Lung (tissue), 12 donors: ENCODE measurements around the gene ADAP1. TPM values are rescaled to one million over a fixed set of nuclear protein-coding genes. Genes with fewer than 3 reads are reported as not detected.

Experiments used
- ATAC-seq: fragments of 200-7000 bp; cut with Tn5 transposase; one replicate; pipeline ENCODE4 v1.9.1; 2020; ENCODE audit warnings: moderate number of reproducible peaks; ENCODE audit not compliant: insufficient read depth, low FRiP score
- DNase-seq, 3 donors: peaks; one replicate each; pipeline ENCODE4 v3.0.0-alpha.2; 2013 to 2017
- H3K27ac ChIP-seq, 2 donors: one replicate each; pipeline ENCODE4 v1.5.1; 2013; ENCODE audit warnings: mild to moderate bottlenecking in 2 of 2, moderate library complexity in 2 of 2, control low read depth in 1 of 2, inconsistent platforms in 1 of 2, low read depth in 1 of 2, low read length in 1 of 2
- H3K27me3 ChIP-seq, 3 donors: one replicate each; pipeline ENCODE4 v1.5.1; 2013; ENCODE audit warnings: low read length in 2 of 3; ENCODE audit not compliant: control insufficient read depth in 3 of 3, insufficient read depth in 3 of 3
- H3K36me3 ChIP-seq, 4 donors: one replicate each; pipeline ENCODE4 v1.5.1; 2013; ENCODE audit warnings: low read length in 4 of 4, mild to moderate bottlenecking in 1 of 4, moderate library complexity in 1 of 4; ENCODE audit not compliant: control insufficient read depth in 4 of 4, insufficient read depth in 4 of 4
- H3K4me1 ChIP-seq, 5 donors: one replicate each; pipeline ENCODE4 v1.5.1; 2013; ENCODE audit warnings: low read length in 5 of 5, mild to moderate bottlenecking in 2 of 5, moderate library complexity in 1 of 5; ENCODE audit not compliant: control insufficient read depth in 5 of 5, insufficient read depth in 5 of 5
- H3K4me3 ChIP-seq: one replicate; pipeline ENCODE4 v1.5.1; 2013; ENCODE audit warnings: mild to moderate bottlenecking, control low read depth, moderate library complexity
- H3K9ac ChIP-seq, 2 donors: one replicate each; pipeline ENCODE4 v1.5.1; 2013; ENCODE audit warnings: low read length in 2 of 2, control low read depth in 1 of 2; ENCODE audit not compliant: insufficient read depth in 1 of 2
- H3K9me3 ChIP-seq, 4 donors: one replicate each; pipeline ENCODE4 v1.5.1; 2013; ENCODE audit warnings: low read length in 3 of 4, mild to moderate bottlenecking in 1 of 4, moderate library complexity in 1 of 4; ENCODE audit not compliant: control insufficient read depth in 4 of 4, insufficient read depth in 3 of 4
- CTCF ChIP-seq: IDR thresholded peaks from 2 replicates; pipeline ENCODE4 v1.5.1; 2012; ENCODE audit warnings: mild to moderate bottlenecking; ENCODE audit errors: control extremely low read depth, extremely low read depth
- WGBS, 2 donors: extraction: QIAGEN DNeasy Blood & Tissue Kit; methylation state at CpG; one replicate each; pipeline ENCODE4 v1.1.7; 2013; 5-methylcytosine and 5-hydroxymethylcytosine counted together
- polyA plus RNA-seq, 2 donors: library from polyadenylated mRNA; stranded (reverse); fragments of 200-250 nt; gene quantifications; one replicate each; pipeline ENCODE4 v1.2.1, GENCODE V29; 2013
- total RNA-seq, 2 donors: library from RNA; depleted of rRNA in 1 of 2; stranded (reverse); fragments of >200 nt in 1 of 2; gene quantifications; one replicate each; pipeline ENCODE4 v1.2.1, GENCODE V29; 2014 to 2021
- donor health status: control.
- donor health status: control.
- donor health status: Bipolar disorder and iron deficiency.
- donor health status: healthy.
- donor health status: DM: yes; HTN: yes; CAD: no.

The ADAP1 gene
- total and polyA plus RNA-seq, 4 donors: 11.5 to 39.0 (median 32.6) TPM

GRCh38 chr7:860149-860548, 94.3 kb downstream of the ADAP1 start:
- no peak overlapping the region for H3K4me3 ChIP-seq
- WGBS, 2 donors: 96 to 97% methylated on average over 21 of the region's 21 CpGs
- ATAC-seq: no peak
- peaks cover 24 to 56% (median 43%) of the 10 kb centered on the region in 4 donors for H3K36me3 ChIP-seq
- no peak for TF ChIP-seq CTCF
- no peaks in the 10 kb centered on the region for H3K27me3 ChIP-seq
- H3K4me1 ChIP-seq: no peaks in the 10 kb centered on the region
- DNase-seq: no peak
- no peak overlapping the region for H3K9ac ChIP-seq
- no peak overlapping the region for H3K27ac ChIP-seq
- H3K9me3 ChIP-seq: no peaks in the 10 kb centered on the region

GRCh38 chr7:859359-860030, 95.0 kb downstream of the ADAP1 start:
- no peak overlapping the region for H3K9ac ChIP-seq
- 79 to 84% methylated on average over 16 of the region's 16 CpGs for WGBS, 2 donors
- no peak for ATAC-seq

DNA sequence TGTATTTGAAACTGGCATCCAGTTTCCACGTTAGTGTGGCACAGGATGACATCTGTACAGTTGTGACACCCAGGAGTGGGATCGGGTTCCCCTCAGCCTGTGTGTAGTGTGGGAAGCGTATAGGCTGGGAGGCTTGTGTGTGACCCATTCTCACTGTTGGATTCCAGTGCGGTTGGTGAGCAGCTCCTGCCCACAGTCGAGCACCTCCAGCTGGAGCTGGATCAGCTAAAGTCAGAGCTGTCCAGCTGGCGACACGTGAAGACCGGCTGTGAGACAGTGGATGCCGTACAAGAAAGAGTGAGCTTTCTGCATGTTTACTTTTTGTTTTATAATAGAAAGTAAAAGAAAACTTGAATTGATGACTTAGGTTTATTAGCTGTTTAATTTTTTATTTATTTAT, 96.8 kb downstream of the ADAP1 start:
- ATAC-seq (no peak), DNase-seq (no peak)
- no peaks in the 10 kb centered on the region for H3K27me3 ChIP-seq
- no peak overlapping the region for H3K9ac ChIP-seq
- H3K36me3 ChIP-seq: peaks cover 38 to 67% (median 53%) of the 10 kb centered on the region in 4 donors
- no peaks in the 10 kb centered on the region for H3K9me3 ChIP-seq
- 84 to 94% methylated on average over 9 of the region's 9 CpGs for WGBS, 2 donors
- no peak for TF ChIP-seq CTCF
- no peak overlapping the region for H3K4me3 ChIP-seq
- no peak overlapping the region for H3K27ac ChIP-seq
- H3K4me1 ChIP-seq: no peaks in the 10 kb centered on the region

More at GRCh38 chr7:859359-860030, 95.0 kb downstream of the ADAP1 start:
- Histone ChIP-seq H3K4me1 (no peaks in the 10 kb centered on the region), H3K27me3 (no peaks in the 10 kb centered on the region), H3K27ac (no peak overlapping the region), H3K36me3 (peaks cover 28 to 56% (median 43%) of the 10 kb centered on the region in 4 donors), H3K9me3 (no peaks in the 10 kb centered on the region), H3K4me3 (no peak overlapping the region)
- TF ChIP-seq CTCF: no peak
- no peak for DNase-seq
